HG03159 (cell line): ENCODE data around the gene ENDOV.

Experiments used
- ATAC-seq: cut with Tn5 transposase; IDR thresholded peaks from one replicate; pipeline ENCODE4 v1.9.1; 2021; ENCODE audit warnings: mild to moderate bottlenecking, moderate library complexity; ENCODE audit not compliant: unreplicated experiment

The ENDOV gene

GRCh38 chr17:80447790-80448189 is 32.8 kb downstream of the ENDOV start:
- no peak for ATAC-seq

- no peak for ATAC-seq
These were observed 34.4 kb downstream of the ENDOV start for GRCh38 chr17:80449194-80449929.

GRCh38 chr17:80449930-80450576 is 35.1 kb downstream of the ENDOV start:
- no peak for ATAC-seq

- no peak for ATAC-seq
These were observed 36.3 kb downstream of the ENDOV start for GRCh38 chr17:80451104-80451775.

DNA sequence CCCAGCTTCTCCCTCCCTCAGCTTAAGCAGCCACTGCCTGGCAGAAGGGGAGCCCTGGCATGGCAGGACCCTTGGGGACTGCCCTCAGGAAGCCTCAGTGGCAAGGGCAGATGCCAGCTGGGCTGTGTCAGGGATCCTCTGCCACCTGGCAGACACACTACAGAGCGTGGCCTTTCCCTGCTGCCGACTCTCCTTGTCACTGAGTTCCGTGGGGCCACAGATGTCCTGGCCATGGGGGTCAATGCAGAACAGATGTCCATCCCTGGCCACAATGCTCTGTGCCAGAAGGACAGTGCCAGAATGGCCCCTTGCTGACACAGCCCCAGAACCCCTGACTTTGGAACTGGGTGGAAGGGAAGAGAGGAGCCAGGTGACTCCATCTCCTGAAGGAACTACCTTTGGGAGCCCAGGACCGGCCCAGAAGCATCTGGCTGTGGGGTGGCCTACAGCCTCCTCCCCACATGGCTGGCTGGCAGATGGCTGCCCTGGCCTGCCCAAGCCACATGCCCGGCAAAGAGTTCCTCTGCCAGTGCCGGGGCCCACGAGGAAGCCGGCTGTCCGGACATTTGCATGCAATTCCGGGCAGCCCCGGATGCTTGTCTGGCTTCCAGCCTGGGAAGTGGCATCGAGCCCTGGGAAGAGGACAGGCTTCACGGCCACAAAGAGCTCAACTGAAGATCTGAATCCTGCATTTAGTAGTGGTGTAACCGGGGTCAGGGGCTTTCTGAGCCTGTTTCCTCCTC is 37.4 kb downstream of the ENDOV start:
- ATAC-seq = no peak

- no peak for ATAC-seq
These were observed 38.4 kb downstream of the ENDOV start for GRCh38 chr17:80453126-80453997.

GRCh38 chr17:80453998-80454556 is 39.1 kb downstream of the ENDOV start:
- no peak for ATAC-seq

DNA sequence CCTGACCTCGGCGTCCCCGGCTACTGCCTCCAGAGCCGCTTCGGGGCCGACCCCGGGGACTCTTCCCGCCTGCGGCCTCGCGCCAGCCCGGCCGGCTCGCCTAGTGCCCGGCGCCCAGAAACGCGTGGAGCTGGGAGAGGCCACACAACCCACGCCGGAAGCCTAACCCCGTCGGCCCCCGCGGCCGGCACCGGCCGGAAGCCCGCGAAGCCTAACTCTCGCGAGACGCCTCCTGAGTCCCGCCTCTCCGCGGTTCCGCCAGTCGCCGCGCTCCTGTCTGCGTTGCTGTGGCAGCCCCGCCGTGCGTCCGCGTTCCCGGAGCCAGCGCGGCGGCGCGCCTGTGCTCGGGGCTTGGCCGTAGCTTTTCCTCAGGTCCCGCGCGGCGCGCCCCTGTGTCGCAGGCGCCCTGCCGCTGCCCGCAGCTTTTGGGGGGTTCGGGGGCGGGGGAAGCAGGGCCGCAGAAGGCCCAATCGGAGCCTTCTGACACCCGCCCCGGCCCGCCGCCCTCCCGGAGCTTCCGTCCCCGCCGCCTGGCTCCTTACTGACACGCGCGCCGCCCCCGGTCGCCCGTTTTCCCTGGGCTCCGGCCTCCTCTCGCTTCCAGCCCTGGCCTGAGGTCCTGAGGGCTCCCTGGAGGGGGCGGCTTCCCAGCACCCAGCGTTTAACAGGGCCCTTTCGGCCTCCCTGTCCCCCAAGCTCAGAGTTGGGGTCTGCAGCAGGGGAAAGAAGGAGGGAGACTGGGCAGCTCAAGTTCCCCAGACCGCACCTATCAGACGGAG is 39.8 kb downstream of the ENDOV start:
- ATAC-seq = peak; percentile 92

DNA sequence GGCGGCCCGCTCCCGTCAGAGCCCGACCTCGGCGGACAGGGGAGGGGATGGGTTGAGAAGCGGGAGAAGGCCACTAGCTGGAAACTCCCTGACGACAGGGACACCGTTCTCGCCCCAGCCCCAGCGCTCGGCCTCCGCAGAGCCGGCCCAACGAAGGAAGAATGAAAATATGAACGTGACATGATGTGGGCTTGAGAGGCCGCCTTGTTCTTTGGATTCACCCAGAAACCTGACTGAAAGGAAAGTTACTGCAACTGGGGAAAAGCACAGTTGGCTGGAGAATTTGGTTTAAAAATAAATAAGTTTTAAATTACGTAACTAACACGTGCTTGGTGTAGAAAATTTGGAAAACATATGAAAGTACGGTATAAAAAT is 40.4 kb downstream of the ENDOV start:
- peak; percentile 24 for ATAC-seq

DNA sequence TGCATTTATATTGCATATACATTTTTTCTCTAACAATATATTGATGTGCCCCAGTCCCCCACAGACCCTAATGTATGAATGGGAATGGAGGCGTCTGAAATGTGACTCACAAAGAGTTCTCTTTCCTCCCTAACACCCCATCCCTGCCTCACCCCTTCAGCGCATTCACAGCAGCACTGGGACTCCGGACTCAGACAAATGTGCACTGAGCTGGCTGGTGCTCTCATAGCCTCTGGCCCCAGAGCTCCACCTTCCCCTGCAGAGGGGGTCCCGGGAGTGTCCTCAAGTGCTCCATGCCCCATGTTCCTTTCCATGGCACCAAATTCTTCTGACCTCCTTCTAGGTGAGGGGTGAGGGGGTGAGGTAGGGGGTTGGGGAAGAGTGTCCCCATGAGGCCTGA is 40.8 kb downstream of the ENDOV start:
- ATAC-seq = no peak

GRCh38 chr17:80456465-80457235 is 41.7 kb downstream of the ENDOV start:
- ATAC-seq = no peak

DNA sequence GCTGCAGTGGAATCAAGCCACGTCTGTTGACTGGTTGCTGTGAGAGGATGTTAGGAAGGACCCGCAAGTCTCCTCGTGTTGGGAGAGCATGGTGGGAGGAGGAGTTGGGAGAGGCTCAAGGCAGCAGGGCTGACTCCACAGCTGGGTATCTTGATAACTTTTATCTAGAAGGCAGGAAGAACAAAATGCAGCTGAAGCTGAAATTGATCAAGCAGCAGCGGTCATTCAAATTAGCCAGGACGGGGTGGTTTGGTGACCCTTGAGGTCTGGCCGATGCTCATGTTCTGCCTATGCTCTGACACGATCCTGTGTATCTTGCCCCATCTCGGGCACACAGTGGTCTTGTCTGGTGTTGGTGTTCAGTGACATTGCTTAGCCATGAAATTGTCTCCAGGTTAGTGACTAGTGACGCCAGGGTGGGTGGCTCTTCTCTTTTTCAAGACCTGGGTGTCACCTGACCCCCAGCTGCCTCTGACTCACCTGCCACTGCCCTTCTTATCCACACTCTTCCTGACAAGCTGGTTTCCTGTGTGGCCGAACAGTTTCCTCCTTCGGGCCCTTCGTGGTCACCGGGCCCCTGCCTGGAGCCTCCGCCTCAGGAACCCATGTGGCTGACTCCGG is 42.4 kb downstream of the ENDOV start:
- ATAC-seq = no peak

GRCh38 chr17:80458016-80458415 is 43.0 kb downstream of the ENDOV start:
- no peak for ATAC-seq

- no peak for ATAC-seq
These were observed 44.3 kb downstream of the ENDOV start for GRCh38 chr17:80459234-80459633.

GRCh38 chr17:80460429-80460834 is 45.5 kb downstream of the ENDOV start:
- no peak for ATAC-seq

GRCh38 chr17:80461528-80462160 is 46.7 kb downstream of the ENDOV start:
- no peak for ATAC-seq

- no peak for ATAC-seq
These were observed 48.9 kb downstream of the ENDOV start for GRCh38 chr17:80463784-80464400.
